ENCODE data around the gene BRAT1. TPM values are rescaled to one million over a fixed set of nuclear protein-coding genes. Genes with fewer than 3 reads are reported as not detected.

The BRAT1 gene
- total and polyA plus RNA-seq, 7 donors, result 9.6 to 25.9 (median 20.0) TPM

DNA sequence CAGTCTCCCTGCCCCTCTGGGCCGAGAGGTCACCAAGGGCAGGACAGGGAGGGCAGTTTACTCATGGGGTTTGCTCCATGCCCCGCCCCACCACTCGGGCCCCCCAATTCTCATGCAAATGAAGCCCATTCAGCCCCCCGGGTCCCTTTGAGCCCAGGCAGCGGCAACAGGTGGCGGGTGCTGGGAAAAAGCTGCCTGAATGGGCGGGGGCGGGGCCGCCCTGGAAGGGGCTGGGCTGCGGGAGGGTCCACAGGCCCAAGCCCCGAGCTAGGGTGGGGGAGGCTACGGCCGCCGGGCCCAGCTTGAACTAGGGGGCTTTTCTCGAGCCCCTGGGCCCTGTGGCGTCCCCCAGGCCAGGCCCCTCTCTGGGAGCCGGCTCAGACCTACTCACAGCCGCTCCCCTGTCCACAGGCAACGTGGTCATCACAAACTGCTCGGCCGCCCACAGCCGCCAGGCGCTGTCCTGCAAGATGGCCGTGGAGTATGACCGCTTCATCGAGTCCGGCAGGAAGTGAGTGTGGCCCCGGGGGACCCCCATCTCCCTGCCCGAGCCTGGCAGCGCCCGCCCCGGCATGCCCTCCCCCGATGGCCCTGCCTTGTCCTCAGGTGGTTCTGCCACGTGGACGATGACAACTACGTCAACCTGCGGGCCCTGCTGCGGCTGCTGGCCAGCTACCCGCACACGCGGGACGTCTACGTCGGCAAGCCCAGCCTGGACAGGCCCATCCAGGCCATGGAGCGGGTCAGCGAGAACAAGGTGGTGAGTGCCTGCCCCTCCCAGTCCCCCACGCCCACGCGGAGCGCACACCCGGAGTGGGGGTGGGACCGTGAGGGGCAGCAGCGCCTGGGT, 30.3 kb downstream of the BRAT1 start:
- intact Hi-C loops (cut with DNase I), result no loop called here
- Histone ChIP-seq H3K27me3 (peaks cover 42 to 93% (median 74%) of the 10 kb centered on the region in 3 donors), H3K27ac (peak overlapping the region in 2 of 4 donors; percentile 48 to 58), H3K9me3 (no peaks in the 10 kb centered on the region), H3K4me1 (peaks cover 0 to 67% (median 35%) of the 10 kb centered on the region in 4 donors), H3K36me3 (no peaks in the 10 kb centered on the region), H3K4me3 (no peak overlapping the region)
- 27 to 71% methylated on average over 53 of the region's 53 CpGs for WGBS, 2 donors
- TF ChIP-seq, protein P1, sequence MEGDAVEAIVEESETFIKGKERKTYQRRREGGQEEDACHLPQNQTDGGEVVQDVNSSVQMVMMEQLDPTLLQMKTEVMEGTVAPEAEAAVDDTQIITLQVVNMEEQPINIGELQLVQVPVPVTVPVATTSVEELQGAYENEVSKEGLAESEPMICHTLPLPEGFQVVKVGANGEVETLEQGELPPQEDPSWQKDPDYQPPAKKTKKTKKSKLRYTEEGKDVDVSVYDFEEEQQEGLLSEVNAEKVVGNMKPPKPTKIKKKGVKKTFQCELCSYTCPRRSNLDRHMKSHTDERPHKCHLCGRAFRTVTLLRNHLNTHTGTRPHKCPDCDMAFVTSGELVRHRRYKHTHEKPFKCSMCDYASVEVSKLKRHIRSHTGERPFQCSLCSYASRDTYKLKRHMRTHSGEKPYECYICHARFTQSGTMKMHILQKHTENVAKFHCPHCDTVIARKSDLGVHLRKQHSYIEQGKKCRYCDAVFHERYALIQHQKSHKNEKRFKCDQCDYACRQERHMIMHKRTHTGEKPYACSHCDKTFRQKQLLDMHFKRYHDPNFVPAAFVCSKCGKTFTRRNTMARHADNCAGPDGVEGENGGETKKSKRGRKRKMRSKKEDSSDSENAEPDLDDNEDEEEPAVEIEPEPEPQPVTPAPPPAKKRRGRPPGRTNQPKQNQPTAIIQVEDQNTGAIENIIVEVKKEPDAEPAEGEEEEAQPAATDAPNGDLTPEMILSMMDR (IDR thresholded peaks at IDR 0.05), result no peak
- TF ChIP-seq EP300 (IDR thresholded peaks at IDR 0.05) (no peak), POLR2AphosphoS5 (IDR thresholded peaks at IDR 0.05) (no peak), POLR2A (IDR thresholded peaks at IDR 0.05) (no peak)
- no peak for DNase-seq

DNA sequence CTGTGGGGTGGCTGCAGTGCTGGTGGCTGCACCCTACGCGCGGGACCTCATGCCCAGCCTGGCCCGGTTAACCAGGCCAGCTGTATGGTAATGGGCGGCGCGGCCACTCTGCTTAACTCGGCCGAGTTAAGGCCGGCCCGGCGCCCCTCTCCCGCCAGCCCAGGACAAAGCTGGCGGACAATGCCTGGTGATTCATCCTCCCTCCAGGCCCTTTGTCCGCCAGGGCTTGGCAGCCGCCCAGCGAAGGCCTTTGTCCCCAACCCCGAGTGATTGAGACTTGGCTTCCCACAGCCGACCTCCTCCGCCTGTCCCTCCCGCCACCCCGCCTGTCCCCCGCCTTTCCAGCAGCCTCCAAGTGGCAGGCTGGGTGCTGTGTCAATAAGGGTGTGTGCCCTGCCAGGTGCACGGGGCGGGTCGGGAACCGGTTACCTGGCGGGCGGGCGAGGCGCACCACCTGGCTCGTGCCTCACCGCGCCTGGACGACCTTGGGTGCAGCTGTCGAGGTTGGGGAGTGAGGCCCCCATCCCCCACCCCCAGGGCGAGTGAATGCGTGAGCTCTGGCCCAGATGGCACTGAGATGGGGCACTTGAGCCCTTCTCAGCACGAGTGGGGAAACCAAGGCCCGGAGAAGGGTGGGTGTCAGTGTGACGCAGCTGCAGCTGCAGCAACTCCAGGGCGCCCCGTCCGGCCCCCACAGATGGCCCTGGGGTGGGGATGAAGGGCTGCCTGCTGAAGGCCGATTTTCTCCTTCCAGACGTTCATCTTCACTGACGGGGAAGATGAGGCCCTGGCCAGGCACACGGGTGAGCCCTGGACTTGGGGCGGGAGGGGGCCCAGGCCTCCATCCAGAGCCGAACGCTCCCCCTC, 31.1 kb downstream of the BRAT1 start:
- DNase-seq, result no peak
- Histone ChIP-seq H3K36me3 (no peaks in the 10 kb centered on the region), H3K27me3 (peaks cover 42 to 85% (median 75%) of the 10 kb centered on the region in 3 donors), H3K27ac (peak overlapping the region; percentile 7 to 58 (median 52)), H3K4me1 (peaks cover 0 to 62% (median 34%) of the 10 kb centered on the region in 4 donors), H3K9me3 (no peaks in the 10 kb centered on the region), H3K4me3 (peak overlapping the region in 1 of 4 donors; percentile 57)
- peak in 1 of 4 donors; percentile 35 for TF ChIP-seq POLR2AphosphoS5 (IDR thresholded peaks at IDR 0.05)
- no peak for TF ChIP-seq EP300 (IDR thresholded peaks at IDR 0.05)
- TF ChIP-seq, protein P1 (IDR thresholded peaks at IDR 0.05), result no peak
- TF ChIP-seq POLR2A (IDR thresholded peaks at IDR 0.05), result peak in 1 of 2 donors; percentile 8
- 14 to 46% methylated on average over 51 of the region's 51 CpGs for WGBS, 2 donors
- intact Hi-C loops (cut with DNase I), result no loop called here

DNA sequence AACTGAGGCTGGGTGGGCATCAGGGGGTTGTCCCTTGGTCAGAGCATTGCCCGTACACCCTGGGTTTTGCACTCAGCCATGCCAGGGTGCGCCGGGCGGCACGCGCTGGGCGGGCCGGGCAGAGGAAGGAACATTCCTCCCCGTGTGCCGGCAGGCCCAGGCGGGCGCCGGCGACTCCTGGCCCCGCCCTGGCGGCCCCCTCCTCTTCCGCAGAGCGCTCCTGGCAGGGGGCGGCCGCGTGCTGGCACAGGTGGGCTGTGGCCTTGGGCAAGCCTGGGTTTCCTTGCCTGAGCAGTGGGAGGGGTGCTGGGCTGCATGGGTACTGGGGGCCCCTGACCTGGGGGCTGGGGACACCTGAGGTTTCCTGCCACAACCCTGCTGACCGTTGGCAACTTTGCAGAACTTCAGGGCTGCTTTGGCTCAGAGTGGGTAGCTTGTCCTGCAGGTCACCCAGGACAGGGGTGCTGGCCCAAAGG, 31.8 kb downstream of the BRAT1 start:
- H3K27ac ChIP-seq, result peak overlapping the region; percentile 7 to 58 (median 52)
- TF ChIP-seq EP300 (IDR thresholded peaks at IDR 0.05) (no peak), POLR2A (IDR thresholded peaks at IDR 0.05) (no peak), POLR2AphosphoS5 (IDR thresholded peaks at IDR 0.05) (no peak)
- TF ChIP-seq, protein P1 (IDR thresholded peaks at IDR 0.05), result no peak

DNA sequence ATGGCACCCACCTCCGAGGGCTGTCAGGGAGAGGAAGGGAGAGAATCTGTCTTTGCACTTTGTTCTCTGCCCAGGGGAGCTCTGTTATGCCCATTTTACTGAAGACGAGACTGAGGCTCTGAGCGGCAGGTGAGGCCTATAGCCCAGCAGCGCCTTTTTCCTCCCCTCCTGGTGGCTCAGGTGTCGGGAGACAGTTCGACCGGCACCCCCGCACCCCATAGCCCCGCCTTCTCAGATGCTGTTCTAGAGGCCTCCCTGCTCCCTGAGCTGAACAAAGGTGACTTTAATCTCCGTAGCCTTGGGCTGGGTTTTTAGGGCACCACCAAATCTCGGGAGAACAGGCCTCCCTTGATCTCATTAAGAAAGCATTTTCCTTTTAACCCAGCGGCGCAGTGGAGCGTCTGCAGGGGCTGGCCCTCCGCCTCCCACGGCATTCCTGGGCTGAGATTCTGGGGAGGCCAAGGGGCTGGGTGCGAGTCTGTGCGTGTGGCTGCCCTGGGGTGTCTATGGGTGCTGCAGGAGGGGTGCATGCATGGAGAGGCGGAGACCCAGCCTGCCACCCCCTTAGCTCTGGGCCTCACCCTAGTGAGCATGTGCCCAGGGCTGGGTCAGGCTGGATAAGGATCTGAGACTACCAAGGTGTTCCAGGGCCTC, 32.4 kb downstream of the BRAT1 start:
- peak overlapping the region in 2 of 4 donors; percentile 51 to 57 for H3K4me3 ChIP-seq
- peaks cover 42 to 85% (median 79%) of the 10 kb centered on the region in 3 donors for H3K27me3 ChIP-seq
- H3K4me1 ChIP-seq, result peaks cover 0 to 62% (median 42%) of the 10 kb centered on the region in 4 donors
- no peaks in the 10 kb centered on the region for H3K9me3 ChIP-seq
- H3K27ac ChIP-seq, result peak overlapping the region; percentile 7 to 58 (median 52)
- intact Hi-C loops (cut with DNase I), result no loop called here
- DNase-seq, result no peak
- TF ChIP-seq, protein P1 (IDR thresholded peaks at IDR 0.05), result no peak
- TF ChIP-seq POLR2AphosphoS5 (IDR thresholded peaks at IDR 0.05) (no peak), EP300 (IDR thresholded peaks at IDR 0.05) (no peak), POLR2A (IDR thresholded peaks at IDR 0.05) (no peak)
- no peaks in the 10 kb centered on the region for H3K36me3 ChIP-seq
- 10 to 41% methylated on average over 19 of the region's 19 CpGs for WGBS, 2 donors

More for the DNA sequence above, 31.8 kb downstream of the BRAT1 start:
- intact Hi-C loops (cut with DNase I), result no loop called here
- Histone ChIP-seq H3K4me3 (peak overlapping the region in 2 of 4 donors; percentile 51 to 57), H3K27me3 (peaks cover 42 to 84% (median 79%) of the 10 kb centered on the region in 3 donors), H3K9me3 (no peaks in the 10 kb centered on the region), H3K36me3 (no peaks in the 10 kb centered on the region), H3K4me1 (peaks cover 0 to 65% (median 39%) of the 10 kb centered on the region in 4 donors)
- no peak for DNase-seq
- WGBS, 2 donors, result 13 to 29% methylated on average over 22 of the region's 22 CpGs

All from sigmoid colon (tissue), 7 donors.